Trophoblast cell (in vitro differentiated cells and primary cell): ENCODE measurements around the gene ODC1. TPM values are rescaled to one million over a fixed set of nuclear protein-coding genes. Genes with fewer than 3 reads are reported as not detected.

Source experiments
- DNase-seq, 2 donors: peaks; one replicate each; pipeline ENCODE4 v3.0.0-alpha.2; 2016
- H2AFZ ChIP-seq: 2 replicates; pipeline ENCODE4 v1.6.1; 2013; ENCODE audit warnings: low read length, moderate library complexity, mild to moderate bottlenecking; ENCODE audit not compliant: insufficient read depth, poor library complexity
- H2AK5ac ChIP-seq: 2 replicates; pipeline ENCODE4 v1.6.1; 2013; ENCODE audit warnings: mild to moderate bottlenecking, low read length
- H2BK120ac ChIP-seq: 2 replicates; pipeline ENCODE4 v1.6.1; 2013; ENCODE audit warnings: low read length, mild to moderate bottlenecking, moderate library complexity; ENCODE audit not compliant: insufficient read depth, poor library complexity
- H2BK12ac ChIP-seq: 2 replicates; pipeline ENCODE4 v1.6.1; 2013; ENCODE audit warnings: mild to moderate bottlenecking, low read length, moderate library complexity
- H2BK5ac ChIP-seq: 2 replicates; pipeline ENCODE4 v1.6.1; 2013; ENCODE audit warnings: low read length, low read depth, moderate library complexity, mild to moderate bottlenecking; ENCODE audit not compliant: poor library complexity
- H3K14ac ChIP-seq: 2 replicates; pipeline ENCODE4 v1.6.1; 2013; ENCODE audit warnings: mild to moderate bottlenecking, low read length
- H3K18ac ChIP-seq: 2 replicates; pipeline ENCODE4 v1.6.1; 2013; ENCODE audit warnings: mild to moderate bottlenecking, low read length
- H3K23ac ChIP-seq: 2 replicates; pipeline ENCODE4 v1.6.1; 2013; ENCODE audit warnings: low read length
- H3K27ac ChIP-seq: 2 replicates; pipeline ENCODE4 v1.5.1; 2013; ENCODE audit warnings: low read depth, mild to moderate bottlenecking, inconsistent platforms, low read length, moderate library complexity
- H3K27me3 ChIP-seq: 2 replicates; pipeline ENCODE4 v1.6.1; 2013; ENCODE audit warnings: inconsistent platforms, mild to moderate bottlenecking, low read length, moderate library complexity; ENCODE audit not compliant: insufficient read depth
- H3K36me3 ChIP-seq, 2 experiments: 1 replicate in 1 of 2; 2 replicates in 1 of 2; pipeline ENCODE4 v1.6.1; 2013; ENCODE audit warnings: low read length in 2 of 2, mild to moderate bottlenecking in 2 of 2, moderate library complexity in 1 of 2; ENCODE audit not compliant: insufficient read depth in 2 of 2, control insufficient read depth in 1 of 2
- H3K4ac ChIP-seq: 2 replicates; pipeline ENCODE4 v1.6.1; 2013; ENCODE audit warnings: low read depth, mild to moderate bottlenecking, low read length, moderate library complexity
- H3K4me1 ChIP-seq, 2 experiments: 1 replicate in 1 of 2; 2 replicates in 1 of 2; pipeline ENCODE4 v1.6.1; 2013; ENCODE audit warnings: low read length in 2 of 2, mild to moderate bottlenecking in 2 of 2, moderate library complexity in 1 of 2; ENCODE audit not compliant: insufficient read depth in 2 of 2, control insufficient read depth in 1 of 2
- H3K4me2 ChIP-seq: 2 replicates; pipeline ENCODE4 v1.6.1; 2013; ENCODE audit warnings: inconsistent platforms, mild to moderate bottlenecking, low read length, moderate library complexity
- H3K4me3 ChIP-seq: 2 replicates; pipeline ENCODE4 v1.5.1; 2013; ENCODE audit warnings: mild to moderate bottlenecking, low read depth, low read length, inconsistent platforms
- H3K79me1 ChIP-seq: one replicate; pipeline ENCODE4 v1.6.1; 2013; ENCODE audit warnings: low read length
- H3K79me2 ChIP-seq: 2 replicates; pipeline ENCODE4 v1.6.1; 2013; ENCODE audit warnings: low read length, mild to moderate bottlenecking; ENCODE audit not compliant: control insufficient read depth, insufficient read depth, poor library complexity
- H3K9ac ChIP-seq: 2 replicates; pipeline ENCODE4 v1.6.1; 2013; ENCODE audit warnings: mild to moderate bottlenecking, low read length
- H3K9me3 ChIP-seq: 2 replicates; pipeline ENCODE4 v1.6.1; 2013; ENCODE audit warnings: low read depth, mild to moderate bottlenecking, control low read depth, inconsistent platforms, low read length; ENCODE audit not compliant: insufficient read depth
- H4K12ac ChIP-seq: 2 replicates; pipeline ENCODE4 v1.6.1; 2013; ENCODE audit warnings: low read depth, mild to moderate bottlenecking, low read length, moderate library complexity
- H4K8ac ChIP-seq: 2 replicates; pipeline ENCODE4 v1.6.1; 2013; ENCODE audit warnings: low read depth, mild to moderate bottlenecking, low read length, moderate library complexity
- H4K91ac ChIP-seq: one replicate; pipeline ENCODE4 v1.6.1; 2013; ENCODE audit warnings: low read depth, mild to moderate bottlenecking, low read length, moderate library complexity
- WGBS: extraction: QIAGEN DNeasy Blood & Tissue Kit; methylation state at CpG from one replicate; pipeline ENCODE4 v1.1.7; 2013; ENCODE audit warnings: missing lambda C conversion rate; ENCODE audit not compliant: insufficient read length, insufficient coverage; ENCODE audit errors: extremely low coverage; 5-methylcytosine and 5-hydroxymethylcytosine counted together
- polyA plus RNA-seq: library from polyadenylated mRNA; stranded (reverse); fragments of 200-250 nt; gene quantifications from 2 replicates; pipeline ENCODE4 v1.2.3, GENCODE V29; 2013

Gene ODC1
- 175 and 189 TPM in 2 replicates for polyA plus RNA-seq

DNA sequence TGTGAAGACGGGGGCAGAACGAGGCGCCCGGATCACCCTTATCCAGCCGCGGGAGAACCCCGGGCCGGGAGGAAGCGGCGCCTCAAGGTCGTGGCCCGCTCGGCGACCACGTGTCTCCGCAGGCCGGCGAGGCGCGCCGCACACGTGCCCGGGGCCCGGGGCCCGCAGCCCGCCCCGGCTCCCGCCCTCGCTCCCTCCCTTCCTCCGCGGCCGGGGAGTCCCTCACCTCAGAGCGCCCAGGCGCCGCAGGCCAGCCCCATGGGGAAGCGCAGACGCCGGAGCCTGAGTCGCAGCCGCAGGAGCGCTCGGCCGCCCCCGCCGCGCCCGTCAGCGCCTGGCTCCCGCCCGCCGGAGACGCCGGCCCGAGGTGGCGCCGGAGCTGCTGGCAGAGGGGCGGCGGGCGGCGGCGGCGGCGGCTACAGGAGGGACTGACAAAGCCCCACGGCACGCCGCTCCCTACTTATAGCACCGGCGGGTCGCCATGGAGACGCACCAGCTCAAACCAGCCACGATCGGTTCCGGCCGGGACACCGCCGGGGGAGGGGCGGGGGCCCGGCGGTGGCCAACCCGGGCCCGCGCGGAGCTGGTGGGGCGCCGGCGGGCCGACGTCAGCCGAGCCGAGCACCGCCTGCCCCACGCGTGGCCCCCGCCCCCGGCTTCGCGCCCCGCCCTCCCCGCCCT lies at the start of gene ODC1:
ODC1 (minus strand) TSS at position 433 of the 681 bp plus-strand sequence. CDS start 3,295 bp downstream, outside the sequence.
- H2BK120ac ChIP-seq: peak within 1 kb of the TSS; percentile 90
- H3K4me1 ChIP-seq: peaks cover 6 to 7% of the 10 kb centered on the region in 2 experiments
- no CpG with 5 or more reads among the region's 99 CpGs for WGBS
- H3K23ac ChIP-seq: no peak within 1 kb of the TSS
- H3K79me1 ChIP-seq: peaks cover 12% of the 10 kb centered on the region
- H3K9me3 ChIP-seq: no peaks in the 10 kb centered on the region
- H2AFZ ChIP-seq: peak within 1 kb of the TSS; percentile 75
- peak within 1 kb of the TSS; percentile 80 for H3K4me3 ChIP-seq
- H4K8ac ChIP-seq: peak within 1 kb of the TSS; percentile 93
- peak within 1 kb of the TSS; percentile 63 for H3K9ac ChIP-seq
- peak within 1 kb of the TSS; percentile 93 for H4K91ac ChIP-seq
- H3K18ac ChIP-seq: peak within 1 kb of the TSS; percentile 91
- H3K36me3 ChIP-seq: peaks cover 6 to 12% of the 10 kb centered on the region in 2 experiments
- H2BK5ac ChIP-seq: peak within 1 kb of the TSS; percentile 67
- peak in 1 of 2 donors; percentile 79 for DNase-seq
- H3K27ac ChIP-seq: peak within 1 kb of the TSS; percentile 43
- peak within 1 kb of the TSS; percentile 48 for H3K4ac ChIP-seq
- H3K4me2 ChIP-seq: peak within 1 kb of the TSS; percentile 71
- H3K27me3 ChIP-seq: no peaks in the 10 kb centered on the region
- peak within 1 kb of the TSS; percentile 72 for H2BK12ac ChIP-seq
- H3K14ac ChIP-seq: peak within 1 kb of the TSS; percentile 94
- peak within 1 kb of the TSS; percentile 57 for H4K12ac ChIP-seq
- H2AK5ac ChIP-seq: no peak within 1 kb of the TSS
- H3K79me2 ChIP-seq: peaks cover 4% of the 10 kb centered on the region

- peaks cover 2% of the 10 kb centered on the region for H3K9me3 ChIP-seq
- H4K12ac ChIP-seq: no peak overlapping the region
- no peak overlapping the region for H3K4me2 ChIP-seq
- no peaks in the 10 kb centered on the region for H3K27me3 ChIP-seq
- no peaks in the 10 kb centered on the region for H3K79me1 ChIP-seq
- H2BK5ac ChIP-seq: no peak overlapping the region
- H3K23ac ChIP-seq: no peak overlapping the region
- H3K18ac ChIP-seq: no peak overlapping the region
- no peak overlapping the region for H2AFZ ChIP-seq
- H4K91ac ChIP-seq: no peak overlapping the region
- H3K14ac ChIP-seq: no peak overlapping the region
- H3K4me1 ChIP-seq: no peaks in the 10 kb centered on the region
- no peak overlapping the region for H3K4me3 ChIP-seq
- no peak overlapping the region for H2BK12ac ChIP-seq
- no peak overlapping the region for H2AK5ac ChIP-seq
- H4K8ac ChIP-seq: no peak overlapping the region
- H3K79me2 ChIP-seq: no peaks in the 10 kb centered on the region
- H2BK120ac ChIP-seq: no peak overlapping the region
- peak; percentile 90 to 92 for DNase-seq
- H3K36me3 ChIP-seq: no peaks in the 10 kb centered on the region
- H3K4ac ChIP-seq: no peak overlapping the region
- H3K27ac ChIP-seq: no peak overlapping the region
- no CpG with 5 or more reads among the region's 24 CpGs for WGBS
- H3K9ac ChIP-seq: no peak overlapping the region
Observed at GRCh38 chr2:10497797-10498251, 49.7 kb upstream of the ODC1 start.

DNA sequence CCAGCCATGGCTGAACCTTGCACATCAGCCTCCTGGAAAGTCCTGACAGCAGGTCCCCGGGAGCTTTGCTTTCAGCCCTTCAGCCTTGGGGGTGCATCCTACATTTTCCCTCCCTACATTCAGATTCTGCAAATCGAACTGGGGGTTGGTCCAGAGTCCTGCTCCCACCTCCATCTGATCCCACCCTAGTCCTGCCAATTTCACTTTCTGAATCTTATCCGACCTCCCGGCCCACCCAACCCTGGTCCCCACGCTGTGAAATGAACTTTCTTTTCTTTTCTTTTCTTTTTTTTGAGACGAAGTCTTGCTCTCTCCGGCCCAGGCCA lies 47.8 kb upstream of the ODC1 start:
- Histone ChIP-seq H3K79me2 (no peaks in the 10 kb centered on the region), H3K9me3 (no peaks in the 10 kb centered on the region), H3K79me1 (no peaks in the 10 kb centered on the region), H2BK12ac (no peak overlapping the region), H2AFZ (no peak overlapping the region), H3K4me1 (no peaks in the 10 kb centered on the region), H4K91ac (no peak overlapping the region), H3K4me2 (no peak overlapping the region), H3K9ac (no peak overlapping the region), H2BK5ac (no peak overlapping the region), H3K4ac (no peak overlapping the region), H3K27me3 (no peaks in the 10 kb centered on the region), H3K18ac (no peak overlapping the region), H3K4me3 (no peak overlapping the region), H3K36me3 (no peaks in the 10 kb centered on the region), H4K12ac (no peak overlapping the region), H3K27ac (no peak overlapping the region), H3K14ac (no peak overlapping the region), H4K8ac (no peak overlapping the region), H2AK5ac (no peak overlapping the region), H2BK120ac (no peak overlapping the region), H3K23ac (no peak overlapping the region)
- no CpG with 5 or more reads among the region's 7 CpGs for WGBS
- no peak for DNase-seq

DNA sequence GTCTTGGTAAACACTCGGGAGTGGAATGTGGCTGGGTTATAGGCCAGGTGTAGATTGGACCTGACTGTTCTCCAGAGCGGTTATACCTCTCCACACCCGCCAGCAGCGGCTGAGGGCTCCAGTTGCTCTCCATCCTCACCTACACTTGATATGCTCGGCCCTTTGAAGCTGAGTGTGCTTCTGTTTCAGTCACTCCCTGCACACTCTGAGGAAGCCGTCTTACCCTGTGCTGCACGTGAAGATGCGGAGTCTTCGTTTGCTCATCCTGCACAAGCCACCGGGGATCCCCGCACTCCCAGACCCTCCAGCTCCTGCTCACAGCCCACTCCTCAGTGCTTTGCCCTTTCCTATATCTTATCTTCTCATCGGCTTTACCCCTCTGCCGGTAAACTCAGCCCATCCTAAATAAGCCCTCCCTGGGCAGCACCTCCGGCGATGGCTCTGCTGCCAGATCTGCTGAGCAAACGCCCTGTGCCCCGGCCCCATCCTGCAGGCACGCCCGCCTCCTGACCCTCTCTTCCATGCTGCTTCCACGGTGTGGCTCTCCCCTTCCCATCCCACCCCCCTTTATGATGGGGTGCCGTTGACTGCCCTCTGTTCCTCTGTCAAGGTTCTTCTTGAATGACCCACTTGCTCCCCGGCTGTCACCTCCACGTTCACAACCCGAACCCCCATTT lies 47.3 kb upstream of the ODC1 start:
- Histone ChIP-seq H3K18ac (no peak overlapping the region), H2BK120ac (no peak overlapping the region), H3K4me3 (no peak overlapping the region), H2BK12ac (no peak overlapping the region), H4K8ac (no peak overlapping the region), H2AFZ (no peak overlapping the region), H3K14ac (no peak overlapping the region), H2BK5ac (no peak overlapping the region), H3K79me2 (no peaks in the 10 kb centered on the region), H3K4me1 (no peaks in the 10 kb centered on the region), H3K4me2 (no peak overlapping the region), H3K79me1 (no peaks in the 10 kb centered on the region), H3K27me3 (no peaks in the 10 kb centered on the region), H3K9me3 (no peaks in the 10 kb centered on the region), H4K12ac (no peak overlapping the region), H3K23ac (no peak overlapping the region), H3K27ac (no peak overlapping the region), H3K9ac (no peak overlapping the region), H3K4ac (no peak overlapping the region), H3K36me3 (no peaks in the 10 kb centered on the region), H2AK5ac (no peak overlapping the region), H4K91ac (no peak overlapping the region)
- no peak for DNase-seq
- WGBS: no CpG with 5 or more reads among the region's 24 CpGs
